Epithelial cell of esophagus (primary cell): ENCODE results near the gene NUCKS1.

ENCODE experiments used
- DNase-seq: peaks from one replicate; pipeline ENCODE4 v3.0.0; 2010; ENCODE audit warnings: low read depth
- H3K4me3 ChIP-seq: 2 replicates; pipeline ENCODE4 v1.5.1; 2011; ENCODE audit warnings: mild to moderate bottlenecking, low read length, control low read depth
- TF ChIP-seq, protein P1 (sequence below): IDR thresholded peaks from 2 replicates; pipeline ENCODE4 v1.5.1; 2011; ENCODE audit warnings: low read depth, mild to moderate bottlenecking, low read length, control low read depth, inconsistent platforms; ENCODE audit not compliant: insufficient read depth; ENCODE audit errors: missing control alignments

The NUCKS1 gene

DNA sequence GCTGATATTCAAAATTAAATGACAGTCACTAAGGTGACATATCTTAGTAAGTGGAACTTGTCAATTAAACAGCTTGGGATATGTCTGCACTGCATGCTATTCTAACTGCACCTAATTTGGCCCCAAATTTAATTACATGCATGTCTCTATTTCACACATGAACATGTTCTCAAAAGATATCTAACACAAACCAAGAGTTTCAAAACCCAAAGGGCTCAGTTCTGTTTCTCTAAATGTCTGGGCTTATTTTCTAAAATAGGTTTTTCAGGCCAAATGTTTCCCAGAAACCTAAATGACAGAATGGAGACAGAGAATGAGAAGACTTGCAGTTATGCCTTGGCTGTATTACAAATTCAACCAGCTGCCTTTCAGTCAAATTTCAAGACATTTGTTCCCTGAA lies 14.0 kb upstream of the NUCKS1 start:
- TF ChIP-seq, protein P1, sequence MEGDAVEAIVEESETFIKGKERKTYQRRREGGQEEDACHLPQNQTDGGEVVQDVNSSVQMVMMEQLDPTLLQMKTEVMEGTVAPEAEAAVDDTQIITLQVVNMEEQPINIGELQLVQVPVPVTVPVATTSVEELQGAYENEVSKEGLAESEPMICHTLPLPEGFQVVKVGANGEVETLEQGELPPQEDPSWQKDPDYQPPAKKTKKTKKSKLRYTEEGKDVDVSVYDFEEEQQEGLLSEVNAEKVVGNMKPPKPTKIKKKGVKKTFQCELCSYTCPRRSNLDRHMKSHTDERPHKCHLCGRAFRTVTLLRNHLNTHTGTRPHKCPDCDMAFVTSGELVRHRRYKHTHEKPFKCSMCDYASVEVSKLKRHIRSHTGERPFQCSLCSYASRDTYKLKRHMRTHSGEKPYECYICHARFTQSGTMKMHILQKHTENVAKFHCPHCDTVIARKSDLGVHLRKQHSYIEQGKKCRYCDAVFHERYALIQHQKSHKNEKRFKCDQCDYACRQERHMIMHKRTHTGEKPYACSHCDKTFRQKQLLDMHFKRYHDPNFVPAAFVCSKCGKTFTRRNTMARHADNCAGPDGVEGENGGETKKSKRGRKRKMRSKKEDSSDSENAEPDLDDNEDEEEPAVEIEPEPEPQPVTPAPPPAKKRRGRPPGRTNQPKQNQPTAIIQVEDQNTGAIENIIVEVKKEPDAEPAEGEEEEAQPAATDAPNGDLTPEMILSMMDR, result no peak
- no peak for DNase-seq
- H3K4me3 ChIP-seq, result no peak overlapping the region

DNA sequence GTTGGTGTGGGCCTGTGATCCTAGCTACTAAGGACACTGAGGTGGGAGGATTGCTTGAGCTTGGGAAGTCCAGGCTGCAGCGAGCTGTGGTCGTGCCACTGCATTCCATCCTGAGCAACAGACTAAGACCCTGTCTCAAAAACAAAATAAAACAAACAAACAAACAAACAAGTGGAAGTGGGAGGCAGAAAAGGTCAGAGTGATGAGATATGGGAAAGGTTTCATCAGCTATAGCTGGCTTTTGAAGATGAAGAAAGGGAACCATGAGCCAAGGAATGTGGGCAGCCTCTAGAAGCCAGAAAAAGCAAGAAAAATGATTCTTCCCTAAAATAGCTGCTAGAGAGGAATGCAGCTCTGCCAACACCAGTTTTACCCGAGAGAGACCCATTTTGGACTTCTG lies 10.6 kb upstream of the NUCKS1 start:
- TF ChIP-seq, protein P1, result no peak
- H3K4me3 ChIP-seq, result no peak overlapping the region
- no peak for DNase-seq

DNA sequence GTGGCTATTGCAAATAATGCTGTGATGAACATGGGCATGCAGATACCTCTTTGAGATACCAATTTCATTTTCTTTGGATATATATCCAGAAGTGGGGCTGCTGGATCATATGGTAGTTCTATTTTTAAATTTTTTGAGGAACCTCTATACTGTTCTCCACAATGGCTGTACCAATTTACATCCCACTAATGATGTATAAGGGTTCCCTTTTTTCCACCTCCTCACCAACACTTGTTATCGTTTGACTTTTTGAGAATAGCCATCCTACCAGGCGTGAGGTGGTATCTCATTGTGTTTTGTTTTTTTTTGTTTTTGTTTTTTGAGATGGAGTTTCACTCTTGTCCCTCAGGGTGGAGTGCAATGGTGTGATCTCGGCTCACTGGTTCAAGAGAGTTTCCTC lies 6.6 kb upstream of the NUCKS1 start:
- TF ChIP-seq, protein P1, result no peak
- no peak for DNase-seq
- H3K4me3 ChIP-seq, result no peak overlapping the region

DNA sequence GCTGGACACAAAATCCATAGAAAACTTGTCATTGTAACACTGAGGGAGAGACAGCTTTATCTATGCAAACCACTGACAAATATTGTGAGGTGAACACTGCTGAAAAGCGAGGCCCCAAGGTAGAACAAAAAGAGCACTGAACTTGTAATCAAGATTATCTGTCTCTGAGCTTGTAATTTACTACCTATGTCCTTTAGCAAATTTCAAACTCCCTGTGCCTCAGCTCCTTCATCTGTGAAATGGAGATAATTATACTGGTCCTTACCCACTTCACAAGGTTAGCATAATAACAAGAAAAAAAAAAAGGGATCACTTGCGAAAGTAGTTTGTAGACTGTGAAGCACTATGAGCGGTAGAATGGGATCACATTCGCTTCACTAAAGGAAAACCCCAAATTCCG lies 4.9 kb upstream of the NUCKS1 start:
- TF ChIP-seq, protein P1, result no peak
- no peak overlapping the region for H3K4me3 ChIP-seq
- no peak for DNase-seq

DNA sequence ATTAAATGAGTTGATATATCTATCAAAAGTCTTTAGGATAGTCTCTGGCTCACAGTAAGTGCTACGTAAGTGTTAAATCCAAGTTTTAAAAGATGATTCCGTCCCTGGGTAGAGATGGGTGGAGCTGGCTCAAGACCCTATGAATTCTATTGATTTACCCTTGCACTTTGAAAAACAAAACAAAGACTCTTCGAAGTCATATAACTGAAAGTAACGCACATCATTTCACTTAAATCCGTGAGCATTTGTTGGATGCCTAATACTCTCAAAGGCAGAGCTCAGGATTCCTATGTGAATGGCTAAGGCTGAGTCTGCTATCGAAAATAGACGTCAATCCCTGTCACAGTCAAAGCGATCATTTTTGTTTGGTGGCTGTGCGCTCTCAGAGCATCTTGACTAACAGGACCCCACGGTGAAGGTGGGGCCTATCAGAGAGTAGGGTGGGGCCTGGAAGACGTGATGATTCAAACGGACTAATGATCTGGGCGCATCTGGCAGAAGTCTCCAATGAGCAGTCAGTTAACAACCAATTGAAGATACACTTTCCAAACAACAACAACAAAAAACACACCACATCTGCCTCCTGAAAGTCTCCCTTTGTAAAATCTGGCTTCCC lies 1.2 kb upstream of the NUCKS1 start:
- DNase-seq, result peak; percentile 22
- H3K4me3 ChIP-seq, result no peak overlapping the region
- TF ChIP-seq, protein P1, result no peak

DNA sequence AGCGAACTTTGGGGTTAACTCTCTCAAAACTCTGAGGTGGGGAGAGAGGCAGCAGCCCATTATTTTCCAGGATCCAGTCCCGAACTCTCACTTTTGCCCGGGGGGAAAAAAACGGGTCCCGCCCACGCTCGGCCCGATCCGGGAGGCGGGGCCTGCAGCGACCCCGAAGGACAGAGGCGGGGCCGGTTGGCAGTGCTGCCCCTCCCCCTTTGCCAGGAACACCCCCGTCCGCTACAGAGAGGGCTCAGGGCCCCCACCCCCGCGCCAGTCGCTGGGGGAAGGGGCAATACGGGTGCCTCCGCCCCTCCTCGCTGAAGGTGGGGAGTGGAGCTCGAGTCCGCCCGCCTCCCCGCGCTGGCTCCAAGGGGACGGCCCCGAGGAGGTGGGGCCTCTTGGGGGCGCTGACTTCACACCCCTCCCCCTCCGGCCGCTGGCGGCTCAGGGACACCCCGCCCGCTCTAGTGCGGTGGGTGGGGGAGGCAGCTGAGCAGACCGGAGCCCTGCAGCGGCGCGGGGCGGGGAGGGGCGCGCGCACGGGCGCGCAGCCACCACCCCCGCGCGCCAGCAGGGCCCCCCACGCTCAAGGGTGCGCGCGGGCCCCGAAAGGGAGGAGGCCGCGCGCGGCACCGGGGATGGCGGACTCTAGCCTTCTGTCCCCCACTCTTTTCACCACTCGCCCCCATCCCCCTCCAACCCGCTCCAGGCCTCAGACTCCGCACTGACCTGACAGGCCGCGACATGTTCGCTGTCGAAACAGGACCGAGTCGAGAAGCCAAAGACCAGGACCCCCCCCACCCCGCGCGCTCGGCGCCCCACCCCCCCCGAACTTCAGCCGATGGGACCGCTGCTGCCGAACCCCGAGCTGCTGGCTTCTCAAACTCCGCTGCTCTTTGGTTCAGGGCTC lies 496 bp downstream of the NUCKS1 start:
- peak; percentile 97 for DNase-seq
- TF ChIP-seq, protein P1, result no peak
- H3K4me3 ChIP-seq, result peak overlapping the region; percentile 95
